K562 (cell line): ENCODE data around the gene MCM9. TPM values are rescaled to one million over a fixed set of nuclear protein-coding genes. Genes with fewer than 3 reads are reported as not detected.

Source experiments
- ATAC-seq: fragments of 200-7000 bp; cut with Tn5 transposase; 3 replicates; pipeline ENCODE4 v1.9.1; 2020; ENCODE audit warnings: moderate library complexity
- BruUV-seq: library from RNA; stranded (reverse); fragments of 400-500 nt; replicated peaks from 2 replicates; lab custom pipeline; 2021; lab: Mats Ljungman, UMichigan
- CTCF ChIA-PET: fragments of 300-600 bp; formaldehyde crosslinking; extraction: SDS; loops from one replicate; lab custom pipeline; 2021; ENCODE audit warnings: low intra/inter-chr PET ratio; lab: Yijun Ruan, JAX
- POLR2A ChIA-PET: fragments of 300-600, 350-650 bp; sonication (Branson Sonifier 250); formaldehyde crosslinking; extraction: SDS; loops from one replicate; lab custom pipeline; 2021; ENCODE audit warnings: antibody characterized with exemption, inconsistent platforms; lab: Yijun Ruan, JAX
- DNase-seq, 4 experiments: peaks; one replicate each; pipeline versions ENCODE4 v3.0.0 to v3.0.0-alpha.2; 2011 to 2018; ENCODE audit warnings: low spot score in 3 of 4, mixed read lengths in 3 of 4; ENCODE audit errors: extremely low read depth in 1 of 4
- FAIRE-seq: peaks from 2 replicates; lab custom pipeline; 2011; peaks lifted over from hg19 to GRCh38; lab: Jason Lieb, UNC
- H2AFZ ChIP-seq: 2 replicates; pipeline ENCODE4 v1.6.0; 2011; ENCODE audit warnings: low read depth, low read length, control low read depth, inconsistent platforms
- H3K27ac ChIP-seq: fragments of 200-600 bp; 3 replicates; pipeline ENCODE4 v1.8.0; 2011; ENCODE audit warnings: low read depth, mild to moderate bottlenecking, control low read depth, inconsistent platforms, low read length, moderate library complexity, mixed read lengths; ENCODE audit errors: extremely low read depth
- H3K27me3 ChIP-seq, 2 experiments: fragments of 300-600 bp in 1 of 2; 2 replicates in 1 of 2; 3 replicates in 1 of 2; pipeline versions ENCODE4 v1.6.0 to v1.8.0; 2011; ENCODE audit warnings: inconsistent platforms in 2 of 2, low read length in 2 of 2, mild to moderate bottlenecking in 1 of 2, mixed read lengths in 1 of 2, moderate library complexity in 1 of 2; ENCODE audit not compliant: control insufficient read depth in 2 of 2, insufficient read depth in 2 of 2
- H3K36me3 ChIP-seq: fragments of 300-600 bp; 3 replicates; pipeline ENCODE4 v1.8.0; 2011; ENCODE audit warnings: mild to moderate bottlenecking, low read length, inconsistent platforms; ENCODE audit not compliant: control insufficient read depth, insufficient read depth
- H3K4me1 ChIP-seq, 2 experiments: fragments of 200-600 bp in 1 of 2; replicated peaks in 1 of 2; 2 replicates in 1 of 2; 3 replicates in 1 of 2; pipeline versions ENCODE4 v1.5.1 to v1.8.0; 2011; ENCODE audit warnings: inconsistent platforms in 2 of 2, low read length in 2 of 2, mild to moderate bottlenecking in 1 of 2, mixed read lengths in 1 of 2, moderate library complexity in 1 of 2; ENCODE audit not compliant: control insufficient read depth in 2 of 2, insufficient read depth in 2 of 2
- H3K4me2 ChIP-seq: 2 replicates; pipeline ENCODE4 v1.6.1; 2011; ENCODE audit warnings: low read length, control low read depth, inconsistent platforms, mixed read lengths; ENCODE audit not compliant: insufficient read depth
- H3K4me3 ChIP-seq: fragments of 200-600 bp; sonication (generic), shearing (Covaris generic); 2 replicates; pipeline ENCODE4 v1.5.1; 2016; ENCODE audit warnings: control low read depth, inconsistent platforms
- H3K79me2 ChIP-seq: fragments of 200-600 bp; 3 replicates; pipeline ENCODE4 v1.8.0; 2011; ENCODE audit warnings: low read length, inconsistent platforms; ENCODE audit not compliant: control insufficient read depth, insufficient read depth
- H3K9ac ChIP-seq, 2 experiments: 2 replicates each; pipeline versions ENCODE4 v1.6.0 to v1.6.1; 2011; ENCODE audit warnings: low read depth in 2 of 2, low read length in 2 of 2, control low read depth in 1 of 2, inconsistent platforms in 1 of 2, mild to moderate bottlenecking in 1 of 2, mixed read lengths in 1 of 2; ENCODE audit not compliant: insufficient read depth in 1 of 2
- H3K9me1 ChIP-seq: one replicate; pipeline ENCODE4 v1.6.0; 2011; ENCODE audit warnings: inconsistent platforms, mild to moderate bottlenecking, low read length, moderate library complexity; ENCODE audit not compliant: control insufficient read depth, insufficient read depth
- H3K9me3 ChIP-seq: replicated peaks from 2 replicates; pipeline ENCODE4 v1.5.1; 2011; ENCODE audit warnings: low read depth, low read length, inconsistent platforms; ENCODE audit not compliant: control insufficient read depth, insufficient read depth
- H4K20me1 ChIP-seq: replicated peaks from 2 replicates; pipeline ENCODE4 v1.6.1; 2011; ENCODE audit warnings: low read length, inconsistent platforms, mixed read lengths; ENCODE audit not compliant: control insufficient read depth, insufficient read depth
- ELF4 ChIP-seq: fragments of 450-650 bp; formaldehyde crosslinking; IDR thresholded peaks from 2 replicates; pipeline ENCODE4 v1.4.0; 2022; ENCODE audit warnings: missing genetic modification characterization
- ETV1 ChIP-seq: fragments of 450-650 bp; conservative IDR thresholded peaks from 2 replicates; pipeline ENCODE4 v1.6.1; 2016; ENCODE audit warnings: missing genetic modification characterization, control low read depth, low read depth, missing compliant biosample characterization
- FOXK2 ChIP-seq, 2 experiments: fragments of 450-650 bp; IDR thresholded peaks in 1 of 2; conservative IDR thresholded peaks in 1 of 2; 2 replicates each; pipeline ENCODE4 v1.6.1; 2016; ENCODE audit warnings: low read depth in 2 of 2, mild to moderate bottlenecking in 1 of 2
- GATA2 ChIP-seq: sonication (generic); formaldehyde crosslinking; IDR thresholded peaks from 2 replicates; pipeline ENCODE4 v1.4.0; 2020; ENCODE audit warnings: mild to moderate bottlenecking, missing genetic modification reagents
- HBP1 ChIP-seq: fragments of 450-650 bp; formaldehyde crosslinking; IDR thresholded peaks from 2 replicates; pipeline ENCODE4 v1.4.0; 2022; ENCODE audit warnings: missing genetic modification characterization
- MAFF ChIP-seq: IDR thresholded peaks from 2 replicates; pipeline ENCODE4 v1.6.1; 2012; ENCODE audit warnings: low read length, improper control_type of control experiment
- MLLT1 ChIP-seq, 2 experiments: fragments of 450-650 bp; IDR thresholded peaks; 2 replicates each; pipeline ENCODE4 v1.6.1; 2016
- NR2C2 ChIP-seq, 2 experiments: fragments of 200-800 bp in 1 of 2; sonication (Bioruptor generic) in 1 of 2; sonication (generic) in 1 of 2; formaldehyde crosslinking in 1 of 2; IDR thresholded peaks; 2 replicates each; pipeline versions ENCODE4 v1.6.1 to v1.8.0; 2016 to 2022; ENCODE audit warnings: mild to moderate bottlenecking in 1 of 2, missing compliant biosample characterization in 1 of 2, missing genetic modification characterization in 1 of 2, missing genetic modification reagents in 1 of 2
- SMARCA4 ChIP-seq: fragments of 450-650 bp; IDR thresholded peaks from 2 replicates; pipeline ENCODE4 v1.6.1; 2016
- ZNF12 ChIP-seq: sonication (generic); formaldehyde crosslinking; IDR thresholded peaks from 2 replicates; pipeline ENCODE4 v1.4.0; 2020; ENCODE audit warnings: mild to moderate bottlenecking, missing genetic modification reagents
- WGBS: fragments of 100-300 bp; shearing (Covaris generic); methylation state at CpG from one replicate; pipeline ENCODE4 v1.1.6; 2016; ENCODE audit warnings: low coverage, mixed read lengths; ENCODE audit not compliant: insufficient coverage; ENCODE audit errors: missing lambda C conversion rate; 5-methylcytosine and 5-hydroxymethylcytosine counted together
- in situ Hi-C: fragments of 300-500 bp; cut with MboI; formaldehyde crosslinking; loops from 4 replicates; pipeline ENCODE4 v1.15.0; 2018; ENCODE audit warnings: inconsistent platforms, mixed read lengths
- intact Hi-C: fragments of 100-400 bp; cut with micrococcal nuclease; formaldehyde crosslinking; loops from 2 replicates; pipeline ENCODE4 v1.14.2; 2022
- polyA plus RNA-seq, 8 experiments: library from polyadenylated mRNA; depleted of rRNA in 4 of 8; stranded (reverse) in 5 of 8; unstranded in 3 of 8; fragments of >200 nt; fragmentation: Nextera tagmentation in 2 of 8; fragmentation: Illumina TruSeq in 1 of 8; extraction: Ambion mirVana in 2 of 8; extraction: Trizol in 1 of 8; gene quantifications; 2 replicates each; pipeline versions ENCODE4 v1.2.1 to v1.2.3, GENCODE V29; 2011 to 2014; ENCODE audit warnings: inconsistent platforms in 1 of 8, missing spikeins in 1 of 8
- total RNA-seq, 7 experiments: library from RNA; depleted of rRNA in 6 of 7; stranded (reverse); fragments of >200 nt in 6 of 7; fragmentation: Illumina TruSeq in 2 of 7; extraction: Trizol in 2 of 7; gene quantifications; 2 replicates each; pipeline versions ENCODE4 v1.2.1 to v1.2.3, GENCODE V29; 2011 to 2021; ENCODE audit warnings: low replicate concordance in 1 of 7
- TF ChIP-seq, protein P1 (sequence below), 2 experiments: fragments of 450-650 bp; formaldehyde crosslinking in 1 of 2; IDR thresholded peaks; 2 replicates each; pipeline versions ENCODE4 v1.4.0 to v1.6.1; 2014 to 2020; ENCODE audit warnings: mild to moderate bottlenecking in 2 of 2, borderline replicate concordance in 1 of 2, low read depth in 1 of 2

The MCM9 gene
- total and polyA plus RNA-seq, 9 of the 15 experiments (the other 6 are each of a cell fraction or from before 2014, with no cell fraction given) = 4.8 to 16.7 (median 11.6) TPM

GRCh38 chr6:118935331-118935668, 341 bp upstream of the MCM9 start:
- peak overlapping the region; percentile 95 for H3K4me2 ChIP-seq
- peak overlapping the region; percentile 75 for H3K4me3 ChIP-seq
- CTCF ChIA-PET = no interaction called here
- POLR2A ChIA-PET = interaction anchor here (0.9 to 1.6 kb wide), 3 partner anchors 10 to 41 kb away, joined by 3 to 5 read pairs (median 3); partner anchors contain the start of gene ASF1A
- peaks cover 49% of the 10 kb centered on the region for H3K79me2 ChIP-seq
- in situ Hi-C loops (no loop called here), intact Hi-C loops (loop anchor here (2.0 to 10.0 kb wide), 2 partner anchors 40 to 790 kb away; partner anchors contain the start of gene ASF1A)
- no TSS peak for BruUV-seq
- no peaks in the 10 kb centered on the region for H3K27me3 ChIP-seq
- no peaks in the 10 kb centered on the region for H4K20me1 ChIP-seq
- peaks cover 12% of the 10 kb centered on the region for H3K9me3 ChIP-seq
- no peaks in the 10 kb centered on the region for H3K9me1 ChIP-seq
- H3K36me3 ChIP-seq = peaks cover 30% of the 10 kb centered on the region
- peak overlapping the region; percentile 73 to 98; a peak in 3 of 4 replicates for H3K9ac ChIP-seq
- ATAC-seq (no peak), DNase-seq (no peak), FAIRE-seq (no peak)
- H3K4me1 ChIP-seq = peaks cover 8 to 14% of the 10 kb centered on the region in 2 experiments; a peak in 4 of 5 replicates
- WGBS = 0% methylated on average over 1 of the region's 1 CpG
- peak overlapping the region; percentile 85 for H2AFZ ChIP-seq
- peak overlapping the region; percentile 99 for H3K27ac ChIP-seq
- TF ChIP-seq ZNF12 (CRISPR knock-in tag) (no peak), GATA2 (CRISPR knock-in tag) (no peak), FOXK2 (conservative IDR thresholded peaks at IDR 0.05 in 1 of 2, IDR thresholded peaks at IDR 0.05 in 1 of 2; ENCODE audit: low read depth in 2 of 2) (no peak), SMARCA4 (no peak; the same call in 1 of the 2 replicates), NR2C2 (CRISPR knock-in tag; IDR thresholded peaks at IDR 0.05) (no peak), NR2C2 (tag; IDR thresholded peaks at IDR 0.05) (peak; percentile 38; the same call in 1 of the 2 replicates), MLLT1 (IDR thresholded peaks at IDR 0.05) (0 out of 4 replicates have a peak, but pooled peaks of 1 of the 2 experiments have one; percentile 54), ETV1 (0 out of 2 replicates have a peak, but pooled peaks have one; percentile 1), MAFF (no peak), HBP1 (CRISPR knock-in tag) (no peak), ELF4 (CRISPR knock-in tag) (no peak)
- TF ChIP-seq, protein P1, sequence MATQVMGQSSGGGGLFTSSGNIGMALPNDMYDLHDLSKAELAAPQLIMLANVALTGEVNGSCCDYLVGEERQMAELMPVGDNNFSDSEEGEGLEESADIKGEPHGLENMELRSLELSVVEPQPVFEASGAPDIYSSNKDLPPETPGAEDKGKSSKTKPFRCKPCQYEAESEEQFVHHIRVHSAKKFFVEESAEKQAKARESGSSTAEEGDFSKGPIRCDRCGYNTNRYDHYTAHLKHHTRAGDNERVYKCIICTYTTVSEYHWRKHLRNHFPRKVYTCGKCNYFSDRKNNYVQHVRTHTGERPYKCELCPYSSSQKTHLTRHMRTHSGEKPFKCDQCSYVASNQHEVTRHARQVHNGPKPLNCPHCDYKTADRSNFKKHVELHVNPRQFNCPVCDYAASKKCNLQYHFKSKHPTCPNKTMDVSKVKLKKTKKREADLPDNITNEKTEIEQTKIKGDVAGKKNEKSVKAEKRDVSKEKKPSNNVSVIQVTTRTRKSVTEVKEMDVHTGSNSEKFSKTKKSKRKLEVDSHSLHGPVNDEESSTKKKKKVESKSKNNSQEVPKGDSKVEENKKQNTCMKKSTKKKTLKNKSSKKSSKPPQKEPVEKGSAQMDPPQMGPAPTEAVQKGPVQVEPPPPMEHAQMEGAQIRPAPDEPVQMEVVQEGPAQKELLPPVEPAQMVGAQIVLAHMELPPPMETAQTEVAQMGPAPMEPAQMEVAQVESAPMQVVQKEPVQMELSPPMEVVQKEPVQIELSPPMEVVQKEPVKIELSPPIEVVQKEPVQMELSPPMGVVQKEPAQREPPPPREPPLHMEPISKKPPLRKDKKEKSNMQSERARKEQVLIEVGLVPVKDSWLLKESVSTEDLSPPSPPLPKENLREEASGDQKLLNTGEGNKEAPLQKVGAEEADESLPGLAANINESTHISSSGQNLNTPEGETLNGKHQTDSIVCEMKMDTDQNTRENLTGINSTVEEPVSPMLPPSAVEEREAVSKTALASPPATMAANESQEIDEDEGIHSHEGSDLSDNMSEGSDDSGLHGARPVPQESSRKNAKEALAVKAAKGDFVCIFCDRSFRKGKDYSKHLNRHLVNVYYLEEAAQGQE (IDR thresholded peaks at IDR 0.05; ENCODE audit: borderline replicate concordance) = no peak
- TF ChIP-seq, protein P1 (CRISPR knock-in tag; IDR thresholded peaks at IDR 0.05; ENCODE audit: low read depth) = no peak
